ENCODE results near the gene TRERF1.

TRERF1 gene

DNA sequence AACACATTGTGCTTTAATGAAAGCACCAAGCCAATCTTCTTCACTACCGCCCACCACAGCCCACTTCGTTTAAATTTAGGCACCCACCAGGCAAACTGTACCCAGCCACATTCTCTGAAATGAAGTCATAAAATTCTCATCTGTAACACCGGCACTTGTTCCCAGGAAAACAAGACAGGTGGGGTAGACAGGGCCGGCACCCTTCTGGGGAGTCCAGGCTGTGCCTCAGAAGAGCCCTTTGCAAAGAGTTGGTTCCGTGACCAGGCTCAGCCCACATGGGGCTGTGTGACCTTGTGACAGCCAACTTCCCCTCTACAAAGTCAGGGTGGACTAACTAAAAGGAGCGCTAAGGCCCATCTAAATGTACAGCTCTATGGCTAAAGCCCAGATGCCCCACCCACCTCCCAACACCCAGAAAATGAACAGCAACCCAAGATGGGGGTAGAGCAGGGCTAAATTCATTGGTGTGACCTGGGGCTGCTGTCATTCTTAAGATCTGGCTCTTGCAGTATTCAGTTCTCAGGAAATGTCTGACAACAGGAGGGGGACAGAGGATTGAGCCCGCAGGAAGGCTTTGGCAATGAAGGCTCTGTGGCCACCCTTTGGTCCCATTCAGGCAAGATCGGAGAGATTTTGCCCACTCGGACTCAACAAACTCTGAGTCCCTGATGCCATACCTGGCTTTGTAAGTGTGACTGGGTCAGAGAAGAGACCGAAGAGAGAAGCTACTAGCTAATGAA lies 56.7 kb downstream of the TRERF1 start:
- in situ Hi-C loops (cut with MboI; ENCODE audit: low sequenced_read_pairs), result no loop called here

DNA sequence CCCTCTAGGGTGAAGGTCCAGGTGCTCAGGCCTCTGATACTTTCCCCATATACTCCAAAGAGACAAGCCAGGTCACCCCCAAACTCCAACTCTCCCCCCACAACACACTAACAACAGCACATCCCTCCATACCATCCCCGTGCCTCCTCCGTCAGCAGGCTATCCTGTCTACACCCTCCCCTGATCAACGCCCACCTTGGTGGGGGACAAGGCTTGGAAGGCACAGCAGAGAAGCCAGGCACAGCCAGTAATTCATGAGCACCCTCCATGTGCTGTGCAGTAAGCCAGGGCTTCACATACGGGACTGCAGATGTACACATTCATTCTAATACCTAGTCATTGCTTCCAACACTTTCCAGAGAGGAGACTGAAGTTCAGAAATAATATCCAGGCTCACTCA lies 57.6 kb downstream of the TRERF1 start:
- in situ Hi-C loops (cut with MboI; ENCODE audit: low sequenced_read_pairs), result no loop called here

DNA sequence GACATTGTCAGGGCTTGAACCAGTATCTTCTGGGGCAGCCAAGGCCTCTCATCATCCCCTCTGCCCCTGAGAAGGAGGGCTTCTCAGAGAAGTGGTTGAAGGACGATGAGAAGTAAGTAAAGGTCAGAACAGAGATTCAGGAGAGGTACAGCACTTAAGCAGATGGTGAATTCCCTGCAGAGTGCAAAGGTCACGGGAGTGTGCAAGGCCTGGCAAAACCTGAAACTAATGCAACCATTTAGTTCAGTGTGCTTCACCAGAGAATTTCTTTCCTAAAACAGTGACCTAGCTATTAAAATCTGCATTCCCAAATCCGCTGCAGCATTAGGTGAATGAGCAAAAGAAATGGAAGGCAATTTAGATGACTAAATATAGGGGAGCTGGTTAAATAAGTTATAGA lies 58.4 kb downstream of the TRERF1 start:
- in situ Hi-C loops (cut with MboI; ENCODE audit: low sequenced_read_pairs), result no loop called here

DNA sequence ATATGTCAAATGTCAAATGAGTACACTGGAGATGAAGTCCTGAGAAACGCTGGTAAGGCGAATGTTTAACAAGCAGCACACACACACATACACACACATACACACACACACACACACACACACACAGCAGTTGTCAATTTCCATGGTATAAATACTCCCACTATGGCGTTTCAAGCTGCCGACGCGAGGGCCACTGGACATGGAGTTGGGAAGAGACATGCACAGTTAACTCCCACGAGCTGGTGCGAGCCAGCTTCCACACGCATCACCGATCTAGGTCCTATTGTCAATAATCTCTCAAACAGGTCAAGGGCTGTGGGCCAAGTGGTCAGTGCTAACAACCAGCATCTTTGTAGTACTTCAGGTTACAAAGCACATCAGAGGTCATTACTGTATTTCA lies 58.9 kb downstream of the TRERF1 start:
- in situ Hi-C loops (cut with MboI; ENCODE audit: low sequenced_read_pairs), result no loop called here

DNA sequence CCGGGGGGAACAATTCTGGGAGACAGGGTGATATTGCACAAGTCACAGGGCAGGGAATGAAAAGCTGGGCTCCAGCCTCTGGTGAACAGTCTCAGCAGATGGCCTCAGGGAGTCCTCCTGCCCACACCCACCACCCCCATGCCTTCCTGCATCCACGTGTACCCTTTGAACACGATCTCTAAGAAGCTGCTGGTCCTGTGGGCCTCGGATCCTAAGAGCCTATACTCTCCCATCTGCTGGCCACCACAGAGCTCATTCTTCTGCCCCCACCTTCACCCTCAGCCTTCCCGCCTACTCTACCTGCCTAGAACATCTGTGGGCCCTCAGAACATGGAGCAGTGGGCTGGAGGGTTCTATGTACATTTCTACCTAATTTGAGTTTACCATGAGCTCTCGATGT lies 60.3 kb downstream of the TRERF1 start:
- in situ Hi-C loops (cut with MboI; ENCODE audit: low sequenced_read_pairs), result no loop called here

DNA sequence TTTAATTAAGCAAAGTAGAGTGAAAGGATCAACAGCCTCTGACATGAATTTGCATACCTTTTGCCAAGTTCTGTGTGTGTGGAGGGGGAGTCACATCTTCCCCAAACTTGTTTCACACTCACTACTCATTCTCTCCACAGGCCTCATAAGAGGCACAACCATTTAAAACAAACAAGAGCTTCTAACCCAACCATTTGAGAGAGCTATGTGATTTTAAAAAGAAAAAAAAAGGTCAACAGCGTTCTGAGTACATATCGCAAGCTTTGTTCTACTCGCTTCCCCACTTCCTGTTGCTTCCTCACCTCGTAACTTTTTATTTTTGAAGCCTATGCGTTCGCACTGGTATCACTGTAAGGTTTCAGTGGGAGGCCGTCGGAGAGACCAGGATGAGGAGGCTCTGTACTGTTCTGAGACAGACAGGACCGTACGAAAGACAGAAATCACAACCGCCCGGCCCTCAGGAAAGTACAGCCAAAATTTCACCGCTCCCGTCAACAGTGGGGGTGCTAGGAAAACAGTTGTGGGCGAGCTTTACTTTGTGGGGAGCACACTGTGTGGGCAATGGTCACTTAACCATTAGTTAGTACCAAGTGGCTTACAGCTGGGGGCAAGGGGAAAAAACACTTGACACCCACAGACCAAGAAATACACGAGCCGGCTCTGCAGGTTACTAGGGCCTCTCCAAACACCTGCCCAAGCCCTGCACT lies 61.3 kb downstream of the TRERF1 start:
- in situ Hi-C loops (cut with MboI; ENCODE audit: low sequenced_read_pairs), result no loop called here

DNA sequence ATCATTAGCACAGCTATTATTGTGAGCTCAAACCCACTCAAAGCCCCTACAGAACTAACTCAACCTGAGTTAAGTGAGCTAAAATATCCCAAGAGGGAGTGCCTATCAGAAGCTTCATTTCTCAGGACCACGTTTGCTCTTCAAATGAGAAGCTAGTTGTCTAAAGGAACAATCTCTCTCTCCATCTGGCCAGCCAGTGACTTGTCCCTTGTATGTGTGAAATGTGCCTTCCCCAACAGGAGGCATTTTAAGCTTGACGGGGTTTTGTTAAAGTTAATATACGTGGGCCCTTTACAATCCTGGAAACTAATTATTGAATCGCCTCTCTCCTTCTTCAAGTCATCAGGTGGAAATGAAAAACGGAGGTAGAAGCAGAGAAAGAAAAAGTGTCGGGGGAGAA lies 62.0 kb downstream of the TRERF1 start:
- in situ Hi-C loops (cut with MboI; ENCODE audit: low sequenced_read_pairs), result no loop called here

DNA sequence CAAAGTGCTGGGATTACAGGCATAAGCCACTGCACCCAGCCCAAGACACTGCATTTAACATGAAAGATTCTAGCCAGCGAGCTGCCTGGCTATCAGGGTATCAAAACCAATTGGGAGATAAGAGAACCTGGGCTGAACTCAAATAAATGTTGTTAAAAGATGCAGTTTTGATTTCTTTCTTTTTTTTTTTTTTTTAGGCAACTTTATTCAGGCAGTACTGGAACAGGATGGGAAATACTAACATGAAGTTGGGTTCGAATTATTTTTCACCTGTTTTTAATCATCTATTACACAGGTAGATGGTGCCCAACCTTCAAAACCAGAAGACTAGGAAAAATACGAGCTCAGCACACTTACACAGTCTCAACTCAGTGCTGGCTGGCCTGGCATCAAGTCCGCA lies 63.7 kb downstream of the TRERF1 start:
- in situ Hi-C loops (cut with MboI; ENCODE audit: low sequenced_read_pairs), result no loop called here

DNA sequence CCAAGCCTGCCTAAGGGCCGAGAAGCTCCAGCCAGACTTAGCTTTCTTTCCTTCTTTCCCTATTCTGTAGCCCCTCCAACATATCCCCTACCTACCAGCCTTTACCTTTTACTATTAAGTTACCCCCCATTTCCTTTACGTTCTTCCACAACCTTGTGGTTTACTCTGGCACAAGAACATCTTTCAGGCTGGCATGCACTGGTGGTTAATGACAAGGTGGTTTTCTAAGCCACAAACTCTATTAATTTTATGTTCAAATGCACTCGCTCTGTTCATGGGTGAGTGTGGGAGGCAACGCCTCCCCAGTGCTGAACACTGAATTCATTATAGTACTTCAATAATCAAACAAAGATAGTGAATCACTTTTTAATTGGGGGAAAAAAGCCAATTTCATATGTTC lies 64.4 kb downstream of the TRERF1 start:
- in situ Hi-C loops (cut with MboI; ENCODE audit: low sequenced_read_pairs), result no loop called here

DNA sequence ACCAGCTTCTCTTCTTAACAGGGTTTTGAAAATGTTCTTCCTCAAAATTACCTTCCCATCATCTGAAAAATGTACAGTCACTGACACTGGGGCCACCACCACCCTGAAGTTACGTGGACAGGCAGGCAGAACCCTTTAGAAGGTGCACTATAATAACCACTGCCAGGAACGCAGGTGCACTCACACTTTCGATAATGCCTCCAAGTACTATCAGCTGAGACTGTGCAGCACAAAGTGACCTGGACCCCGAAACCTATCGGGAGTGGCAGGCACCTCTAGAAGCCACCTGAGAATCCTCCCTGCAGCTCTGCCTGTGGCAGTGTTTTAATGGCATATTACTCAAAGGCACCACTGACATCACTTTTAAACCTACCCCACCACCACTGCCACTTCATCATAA lies 66.4 kb downstream of the TRERF1 start:
- in situ Hi-C loops (cut with MboI; ENCODE audit: low sequenced_read_pairs), result no loop called here

DNA sequence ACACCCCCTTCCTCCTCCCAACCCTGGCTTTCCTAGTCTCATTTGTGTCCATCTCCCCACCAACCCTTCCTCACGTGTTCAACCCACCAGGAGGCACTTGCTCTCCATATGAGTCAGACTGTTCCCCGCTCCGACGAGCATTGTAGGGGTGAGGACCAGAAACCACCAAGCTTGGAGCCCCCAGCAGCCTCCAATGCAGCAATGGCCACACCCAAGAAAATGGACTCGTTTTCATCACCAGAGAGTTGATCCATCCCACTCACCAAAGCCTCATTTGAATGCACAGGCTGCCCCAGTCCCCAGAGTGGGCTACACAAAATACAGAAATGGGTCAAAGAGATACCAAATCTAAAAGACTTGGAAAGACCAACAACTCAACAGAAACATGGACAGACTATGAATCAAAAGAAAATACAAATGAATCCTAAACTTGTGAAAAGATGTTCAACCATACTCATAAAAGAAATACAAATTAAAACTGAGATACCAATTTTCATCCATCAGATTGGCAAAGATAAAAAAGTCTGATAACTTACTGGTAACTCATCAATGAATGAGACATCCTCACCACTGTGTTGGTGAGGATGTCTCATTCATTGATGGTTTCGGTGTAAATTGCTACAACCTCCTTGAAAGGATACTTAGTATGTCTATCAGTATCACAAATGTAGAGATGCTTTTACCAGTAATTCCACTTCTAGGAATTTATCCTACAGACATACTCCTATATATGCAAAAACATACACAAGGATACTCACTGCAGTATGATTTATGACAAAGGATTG lies 68.1 kb downstream of the TRERF1 start:
- in situ Hi-C loops (cut with MboI; ENCODE audit: low sequenced_read_pairs), result no loop called here

DNA sequence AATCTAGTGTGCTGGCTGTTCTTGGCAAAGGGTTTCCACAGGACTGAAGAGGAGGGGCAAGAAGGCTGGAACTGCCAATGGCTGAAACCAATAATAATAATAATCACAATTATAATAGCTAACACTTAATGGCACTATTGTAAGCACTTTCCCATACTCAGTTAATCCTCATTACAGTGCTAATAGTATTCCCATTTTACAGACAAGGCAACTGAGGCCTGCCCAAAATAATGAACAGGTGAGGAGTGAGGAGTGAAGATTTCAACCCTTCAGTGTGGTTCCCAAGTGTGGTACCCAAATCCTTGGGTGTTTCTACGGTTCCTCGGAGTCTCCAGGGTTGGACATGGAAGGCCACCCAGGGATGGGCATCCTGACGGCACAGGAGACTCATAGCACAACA lies 69.9 kb downstream of the TRERF1 start:
- in situ Hi-C loops (cut with MboI; ENCODE audit: low sequenced_read_pairs), result no loop called here

DNA sequence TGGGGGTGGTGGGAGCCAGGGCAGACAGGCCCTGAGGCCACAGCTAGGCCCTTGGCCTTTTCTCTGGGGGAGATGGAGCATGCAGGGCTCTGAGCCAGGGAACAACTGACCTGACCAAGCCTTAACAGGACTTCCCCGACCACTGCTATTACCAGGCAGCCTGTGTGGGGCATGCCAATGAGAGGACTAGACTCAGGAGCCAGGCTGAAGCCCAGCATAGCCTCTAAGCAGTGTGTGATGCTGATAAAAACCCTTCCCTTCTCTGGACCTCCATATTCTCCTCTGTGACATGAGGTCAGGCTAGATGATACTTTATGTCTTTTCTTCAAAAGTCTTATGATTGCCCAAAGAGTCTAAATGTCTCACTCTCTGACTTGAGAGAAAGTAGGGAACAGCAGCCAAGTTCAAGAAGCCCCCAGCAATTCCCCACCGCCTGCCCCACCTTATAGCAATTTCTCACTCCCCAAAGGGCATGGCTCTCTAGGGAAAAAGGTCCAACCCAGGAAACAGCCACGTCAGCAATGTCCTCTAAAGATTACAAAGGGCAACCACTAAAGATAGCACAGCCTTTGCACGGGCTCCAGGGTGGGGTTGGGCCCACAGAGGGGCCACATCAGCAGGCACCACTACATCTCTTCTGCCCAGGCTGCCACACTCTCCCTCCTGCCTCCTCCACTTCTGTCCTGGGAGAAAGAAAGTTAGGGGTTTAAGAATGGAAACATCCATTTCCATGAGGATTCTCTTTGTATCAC lies 71.3 kb downstream of the TRERF1 start:
- in situ Hi-C loops (cut with MboI; ENCODE audit: low sequenced_read_pairs), result no loop called here

DNA sequence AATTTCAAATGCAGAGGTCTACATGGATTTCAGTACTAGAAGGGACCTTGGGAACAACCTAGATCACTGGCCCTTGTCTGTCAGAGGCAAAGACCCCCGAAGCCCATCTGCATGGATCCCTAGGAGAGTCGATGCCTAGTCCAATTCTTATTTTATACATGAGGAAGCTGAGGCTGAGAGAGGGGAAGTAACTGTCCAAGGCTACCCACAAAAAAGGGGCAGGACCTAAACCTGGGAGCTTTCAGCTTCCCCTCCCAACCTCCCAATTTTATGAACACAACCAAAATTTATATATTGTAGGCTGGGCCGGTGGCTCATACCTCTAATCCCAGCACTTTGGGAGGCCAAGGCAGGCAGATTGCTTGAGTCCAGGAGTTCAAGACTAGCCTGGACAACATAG lies 73.2 kb downstream of the TRERF1 start:
- in situ Hi-C loops (cut with MboI; ENCODE audit: low sequenced_read_pairs), result loop anchor here (5.0 kb wide), 1 partner anchor 69 kb away; no protein-coding TSS in a partner anchor

DNA sequence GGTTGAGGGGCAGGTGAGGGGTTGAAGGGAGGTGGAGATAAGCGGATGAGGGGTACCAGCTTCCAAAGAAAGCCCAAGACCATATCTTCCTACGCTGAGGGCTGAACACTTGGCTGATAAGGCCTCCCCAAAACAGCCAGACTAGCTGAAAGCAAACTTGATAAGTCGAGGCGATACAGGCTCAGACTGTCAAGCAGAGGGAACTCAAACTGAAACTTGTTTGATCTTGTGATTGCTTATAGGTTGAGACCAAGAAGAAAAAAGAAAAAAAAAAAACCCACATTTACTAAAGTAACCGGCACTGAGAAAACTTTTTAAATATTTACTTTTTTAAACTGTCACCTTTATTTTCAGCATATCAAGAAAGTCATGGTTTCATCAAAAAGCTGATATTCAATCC lies 73.6 kb downstream of the TRERF1 start:
- in situ Hi-C loops (cut with MboI; ENCODE audit: low sequenced_read_pairs), result loop anchor here (5.0 kb wide), 1 partner anchor 69 kb away; no protein-coding TSS in a partner anchor

DNA sequence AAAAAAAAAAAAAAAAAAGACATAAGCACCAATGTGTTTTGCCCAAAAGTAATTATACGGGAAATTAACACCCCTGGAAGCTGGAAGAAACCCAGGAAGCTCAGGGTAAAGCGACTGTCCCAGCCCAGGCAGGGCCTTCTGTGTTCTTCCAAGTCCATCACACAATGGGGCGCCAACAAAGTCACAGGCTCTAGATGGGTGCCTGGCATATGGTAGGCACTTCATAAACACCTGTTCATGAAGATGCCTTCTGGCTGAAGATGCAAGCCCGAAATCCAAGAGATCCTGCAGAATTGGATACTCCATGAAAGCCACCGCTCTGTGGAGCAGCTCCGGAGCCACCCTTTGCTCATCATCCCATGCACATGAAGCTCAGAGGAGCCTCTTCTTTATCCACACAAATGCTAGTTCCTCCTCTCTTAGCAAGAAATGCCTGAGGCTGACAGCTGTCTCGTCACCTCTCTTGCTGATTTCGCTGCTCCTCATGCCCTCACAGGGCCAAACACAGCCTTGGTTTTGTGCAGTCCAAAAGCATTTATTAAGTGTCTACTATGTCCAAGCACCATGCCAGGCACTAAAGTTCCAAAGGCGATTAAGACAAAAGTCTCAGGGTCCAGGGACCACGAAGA lies 76.6 kb downstream of the TRERF1 start:
- in situ Hi-C loops (cut with MboI; ENCODE audit: low sequenced_read_pairs), result loop anchor here (5.0 kb wide), 1 partner anchor 72 kb away; no protein-coding TSS in a partner anchor

DNA sequence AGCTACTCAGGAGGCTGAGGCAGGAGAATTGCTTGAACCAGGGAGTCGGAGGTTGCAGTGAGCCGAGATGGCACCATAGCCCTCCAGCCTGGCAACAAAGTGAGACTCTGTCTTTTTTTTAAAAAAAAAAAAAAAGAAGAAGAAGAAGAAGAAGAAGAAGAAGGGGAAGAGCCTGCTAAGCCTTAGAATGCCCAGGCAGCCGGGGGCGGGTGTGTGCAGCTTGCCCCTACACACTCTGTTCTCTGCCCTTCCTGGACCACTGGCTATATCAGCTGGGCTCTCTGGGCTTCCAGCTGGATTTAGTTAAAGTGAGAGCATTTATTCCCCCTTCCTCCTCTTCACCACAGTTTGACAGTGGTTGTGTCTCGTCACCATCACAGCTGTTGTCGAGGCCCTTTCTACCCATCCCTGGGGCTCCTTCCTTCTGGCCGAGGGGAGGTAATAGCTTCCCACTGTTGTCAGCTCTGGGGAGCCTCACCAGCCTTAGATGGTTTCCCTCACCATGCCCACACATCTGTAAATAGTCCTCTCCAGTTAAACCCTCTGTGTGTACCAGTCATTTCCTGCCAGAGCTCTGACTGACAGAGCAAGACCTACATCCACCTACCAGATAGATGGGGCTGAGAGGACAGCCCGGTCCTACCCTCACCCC lies 77.6 kb downstream of the TRERF1 start:
- in situ Hi-C loops (cut with MboI; ENCODE audit: low sequenced_read_pairs), result no loop called here

DNA sequence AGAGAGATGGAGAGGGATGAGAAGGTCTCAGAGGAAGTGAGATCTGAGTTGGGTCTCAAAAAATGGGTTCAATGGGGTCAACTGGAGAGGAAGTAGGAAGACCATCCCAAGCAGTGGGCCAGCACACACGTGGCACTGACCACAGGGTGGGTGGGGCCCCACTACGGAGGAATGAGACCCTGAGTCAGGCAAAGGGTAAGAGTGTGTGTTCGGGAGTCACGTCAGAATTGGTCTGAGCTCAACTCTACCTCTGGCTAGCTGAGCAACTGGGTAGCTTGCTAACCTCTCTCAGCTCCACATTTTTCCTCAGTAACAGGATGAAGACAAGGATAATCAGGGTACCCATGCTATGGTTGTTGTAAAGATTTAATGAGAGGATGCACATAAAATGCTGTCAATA lies 79.0 kb downstream of the TRERF1 start:
- in situ Hi-C loops (cut with MboI; ENCODE audit: low sequenced_read_pairs), result no loop called here

DNA sequence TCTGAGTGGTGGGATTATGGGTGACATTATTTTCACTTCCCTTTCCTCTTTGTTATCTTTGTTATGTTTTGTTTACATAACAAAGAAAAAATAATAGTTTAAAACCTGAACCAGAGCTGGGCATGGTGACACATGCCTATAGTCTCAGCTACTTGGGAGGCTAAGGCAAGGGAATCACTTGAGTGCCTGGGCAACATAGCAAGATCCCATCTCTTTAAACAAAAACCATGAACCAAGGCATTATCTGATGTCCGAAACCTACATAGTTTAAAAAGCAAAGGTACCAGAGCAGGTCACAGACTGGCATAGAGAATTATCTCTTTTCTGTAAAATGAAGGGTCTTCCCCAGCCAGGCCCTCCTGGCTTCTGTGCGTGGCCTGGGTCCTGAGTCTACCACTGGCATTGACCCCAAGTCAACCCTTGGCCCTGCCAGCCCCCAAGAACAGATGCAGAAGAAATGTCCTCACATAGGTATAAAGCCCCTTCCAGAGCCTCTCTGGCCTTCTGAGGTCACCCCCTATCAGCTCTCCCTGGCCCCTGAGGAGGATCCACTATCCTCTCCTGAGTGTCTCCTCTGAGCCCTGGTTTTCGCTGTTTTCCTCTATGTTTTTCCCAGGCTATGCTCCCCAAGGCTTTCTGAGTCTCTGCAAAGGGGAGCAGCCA lies 81.3 kb downstream of the TRERF1 start:
- in situ Hi-C loops (cut with MboI; ENCODE audit: low sequenced_read_pairs), result no loop called here

DNA sequence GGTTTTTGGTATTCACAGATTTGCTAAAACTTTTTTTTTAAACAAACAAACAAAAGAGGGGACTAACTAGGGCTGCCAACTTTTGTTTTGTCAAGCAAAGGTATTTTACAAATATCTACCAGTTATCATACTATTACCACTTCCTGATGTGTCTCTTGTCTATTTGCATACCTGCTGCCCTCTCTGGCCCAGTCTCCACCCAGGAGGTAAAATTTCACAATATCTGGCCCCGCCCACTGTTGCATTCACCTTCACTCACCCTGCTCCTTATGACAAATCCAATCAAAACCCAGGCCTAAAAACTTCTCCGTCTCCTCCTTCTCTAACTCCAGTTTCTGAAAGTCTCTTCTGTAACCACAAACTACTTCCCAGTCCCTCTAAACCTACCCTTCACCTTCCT lies 82.2 kb downstream of the TRERF1 start:
- in situ Hi-C loops (cut with MboI; ENCODE audit: low sequenced_read_pairs), result no loop called here

All from HL-60/S4 (cell line).